Keratinocyte (primary cell): Measurements from ENCODE around the gene TRPC4AP. TPM values are rescaled to one million over a fixed set of nuclear protein-coding genes. Genes with fewer than 3 reads are reported as not detected.

ENCODE experiments used
- DNase-seq: peaks from one replicate; pipeline ENCODE4 v3.0.0-alpha.2; 2011; ENCODE audit warnings: low read depth, missing footprints, low spot score
- FAIRE-seq: peaks from 2 replicates; lab custom pipeline; 2011; peaks lifted over from hg19 to GRCh38; lab: Jason Lieb, UNC
- H2AFZ ChIP-seq: 2 replicates; pipeline ENCODE4 v1.6.0; 2012; ENCODE audit warnings: low read length, control low read depth, inconsistent platforms; ENCODE audit not compliant: control insufficient read depth
- H3K27ac ChIP-seq: 2 replicates; pipeline ENCODE4 v1.5.1; 2011; ENCODE audit warnings: low read length; ENCODE audit not compliant: control insufficient read depth, insufficient read depth
- H3K27me3 ChIP-seq: 3 replicates; pipeline ENCODE4 v1.6.0; 2011; ENCODE audit warnings: low read length; ENCODE audit not compliant: control insufficient read depth, insufficient read depth; ENCODE audit errors: extremely low read depth
- H3K36me3 ChIP-seq, 2 experiments: 2 replicates in 1 of 2; 3 replicates in 1 of 2; pipeline ENCODE4 v1.5.1; 2011; ENCODE audit warnings: low read length in 2 of 2, mild to moderate bottlenecking in 1 of 2; ENCODE audit not compliant: control insufficient read depth in 2 of 2, insufficient read depth in 2 of 2; ENCODE audit errors: extremely low read depth in 1 of 2
- H3K4me1 ChIP-seq: 3 replicates; pipeline ENCODE4 v1.5.1; 2011; ENCODE audit warnings: low read length; ENCODE audit not compliant: control insufficient read depth, insufficient read depth; ENCODE audit errors: extremely low read depth
- H3K4me2 ChIP-seq: 3 replicates; pipeline ENCODE4 v1.6.0; 2011; ENCODE audit warnings: low read depth, low read length; ENCODE audit not compliant: control insufficient read depth, insufficient read depth; ENCODE audit errors: extremely low read depth
- H3K4me3 ChIP-seq, 3 experiments: fragments of 200-600 bp in 1 of 3; sonication (generic) in 1 of 3; 2 replicates in 2 of 3; 3 replicates in 1 of 3; pipeline ENCODE4 v1.5.1; 2011 to 2016; ENCODE audit warnings: low read length in 3 of 3, mild to moderate bottlenecking in 3 of 3, control low read depth in 2 of 3, inconsistent platforms in 1 of 3, low read depth in 1 of 3, mixed read lengths in 1 of 3, mixed run types in 1 of 3, moderate library complexity in 1 of 3; ENCODE audit not compliant: control insufficient read depth in 2 of 3, insufficient read depth in 2 of 3; ENCODE audit errors: extremely low read depth in 1 of 3
- H3K79me2 ChIP-seq: 2 replicates; pipeline ENCODE4 v1.6.0; 2012; ENCODE audit warnings: low read length; ENCODE audit not compliant: control insufficient read depth, insufficient read depth
- H3K9ac ChIP-seq: 3 replicates; pipeline ENCODE4 v1.6.0; 2011; ENCODE audit warnings: low read length; ENCODE audit not compliant: control insufficient read depth, insufficient read depth; ENCODE audit errors: extremely low read depth
- H3K9me1 ChIP-seq: 3 replicates; pipeline ENCODE4 v1.6.0; 2011; ENCODE audit warnings: low read length; ENCODE audit not compliant: control insufficient read depth, insufficient read depth; ENCODE audit errors: extremely low read depth
- H3K9me3 ChIP-seq: 2 replicates; pipeline ENCODE4 v1.5.1; 2012; ENCODE audit warnings: low read depth, low read length; ENCODE audit not compliant: control insufficient read depth
- H4K20me1 ChIP-seq: 3 replicates; pipeline ENCODE4 v1.6.0; 2011; ENCODE audit warnings: low read length; ENCODE audit not compliant: control insufficient read depth, insufficient read depth; ENCODE audit errors: extremely low read depth
- EZH2 ChIP-seq: IDR thresholded peaks from one replicate; pipeline ENCODE4 v1.6.1; 2012; ENCODE audit warnings: inconsistent platforms, mild to moderate bottlenecking, low read length, moderate library complexity
- dilution Hi-C: fragments of 300-500 bp; cut with MboI; formaldehyde crosslinking; loops from one replicate; pipeline ENCODE4 v1.7.0; 2020; ENCODE audit warnings: low sequenced_read_pairs; ENCODE audit not compliant: extremely low pct_ligation_motif_present
- polyA plus RNA-seq, 5 experiments: library from polyadenylated mRNA; depleted of rRNA in 3 of 5; stranded (reverse) in 3 of 5; stranded (forward) in 1 of 5; unstranded in 1 of 5; fragments of >200 nt; gene quantifications; 1 replicate in 1 of 5; 2 replicates in 3 of 5; 3 replicates in 1 of 5; pipeline versions ENCODE4 v1.2.1 to v1.2.3, GENCODE V29; 2011 to 2012; ENCODE audit warnings: missing spikeins in 2 of 5, low read depth in 1 of 5, low replicate concordance in 1 of 5
- TF ChIP-seq, protein P1 (sequence below), 3 experiments: IDR thresholded peaks in 1 of 3; conservative IDR thresholded peaks in 1 of 3; optimal IDR thresholded peaks in 1 of 3; 2 replicates in 2 of 3; 3 replicates in 1 of 3; pipeline versions ENCODE3 to v1.5.1; 2011; ENCODE audit warnings: low read length in 3 of 3, mild to moderate bottlenecking in 3 of 3, moderate library complexity in 2 of 3, control low read depth in 1 of 3, inconsistent platforms in 1 of 3; ENCODE audit not compliant: insufficient read depth in 2 of 3; ENCODE audit errors: extremely low read depth in 1 of 3

The TRPC4AP gene
- polyA plus RNA-seq, 1 donor (not counting 4 experiments of a cell fraction or from before 2014, with no cell fraction given), result 53.9 TPM

DNA sequence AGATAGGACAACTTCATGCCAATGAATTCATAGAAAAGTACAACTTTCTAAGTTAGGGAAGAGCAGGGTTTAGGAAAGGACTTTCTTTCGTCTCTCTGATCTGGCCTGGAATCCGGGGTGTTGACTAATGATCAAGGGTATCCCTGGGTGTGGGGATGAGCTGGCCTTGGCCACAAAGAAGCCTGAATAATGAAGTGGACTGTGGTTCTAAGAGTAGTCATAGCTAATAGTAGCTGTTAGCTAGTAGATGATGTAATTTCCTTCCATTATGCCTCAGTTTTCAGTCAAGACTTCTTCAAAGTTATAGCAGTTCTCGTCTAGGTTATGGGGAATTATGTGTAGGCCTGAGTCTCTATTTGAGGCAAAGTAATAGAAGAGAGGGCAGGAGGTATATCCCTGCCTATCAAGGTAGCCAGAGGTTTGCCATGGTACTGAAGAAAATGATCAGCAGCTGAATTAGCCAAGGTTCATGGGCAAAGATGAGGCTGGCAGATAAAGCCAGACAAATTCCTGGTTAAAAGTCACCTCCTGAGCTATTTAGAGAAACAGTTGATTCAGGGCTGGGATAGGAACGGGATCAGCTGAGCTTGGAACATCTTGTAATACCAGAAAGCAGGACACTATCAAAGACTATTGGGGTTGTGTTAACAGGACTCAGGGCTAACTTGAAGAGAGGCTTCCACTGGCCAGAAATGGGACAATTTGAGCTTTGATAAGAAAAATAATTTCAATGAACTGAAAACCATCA lies 18.7 kb upstream of the TRPC4AP start:
- no peak overlapping the region for H2AFZ ChIP-seq
- no peak for DNase-seq
- dilution Hi-C loops, result no loop called here

DNA sequence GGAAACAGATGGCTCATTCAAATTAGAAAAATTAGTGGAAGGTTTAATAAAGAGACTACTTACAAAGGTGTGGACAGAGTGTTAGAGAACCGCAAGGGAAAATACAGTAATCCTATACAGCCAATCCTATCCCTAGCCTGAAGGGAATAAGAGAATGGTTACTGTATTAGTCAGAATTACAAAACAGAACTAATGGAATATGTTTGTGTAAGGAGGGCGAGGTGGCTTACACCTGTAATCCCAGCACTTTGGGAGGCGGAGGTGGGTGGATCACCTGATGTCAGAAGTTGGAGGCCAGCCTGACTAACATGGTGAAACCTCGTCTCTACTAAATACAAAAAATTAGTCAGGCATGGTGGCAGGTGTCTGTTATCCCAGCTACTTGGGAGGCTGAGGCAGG lies 16.3 kb upstream of the TRPC4AP start:
- H3K9ac ChIP-seq, result no peak overlapping the region
- no peaks in the 10 kb centered on the region for H3K36me3 ChIP-seq
- H3K4me3 ChIP-seq, result no peak overlapping the region
- TF ChIP-seq, protein P1, sequence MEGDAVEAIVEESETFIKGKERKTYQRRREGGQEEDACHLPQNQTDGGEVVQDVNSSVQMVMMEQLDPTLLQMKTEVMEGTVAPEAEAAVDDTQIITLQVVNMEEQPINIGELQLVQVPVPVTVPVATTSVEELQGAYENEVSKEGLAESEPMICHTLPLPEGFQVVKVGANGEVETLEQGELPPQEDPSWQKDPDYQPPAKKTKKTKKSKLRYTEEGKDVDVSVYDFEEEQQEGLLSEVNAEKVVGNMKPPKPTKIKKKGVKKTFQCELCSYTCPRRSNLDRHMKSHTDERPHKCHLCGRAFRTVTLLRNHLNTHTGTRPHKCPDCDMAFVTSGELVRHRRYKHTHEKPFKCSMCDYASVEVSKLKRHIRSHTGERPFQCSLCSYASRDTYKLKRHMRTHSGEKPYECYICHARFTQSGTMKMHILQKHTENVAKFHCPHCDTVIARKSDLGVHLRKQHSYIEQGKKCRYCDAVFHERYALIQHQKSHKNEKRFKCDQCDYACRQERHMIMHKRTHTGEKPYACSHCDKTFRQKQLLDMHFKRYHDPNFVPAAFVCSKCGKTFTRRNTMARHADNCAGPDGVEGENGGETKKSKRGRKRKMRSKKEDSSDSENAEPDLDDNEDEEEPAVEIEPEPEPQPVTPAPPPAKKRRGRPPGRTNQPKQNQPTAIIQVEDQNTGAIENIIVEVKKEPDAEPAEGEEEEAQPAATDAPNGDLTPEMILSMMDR (optimal IDR thresholded peaks at IDR 0.05 in 1 of 3, IDR thresholded peaks at IDR 0.05 in 1 of 3, conservative IDR thresholded peaks at IDR 0.05 in 1 of 3; ENCODE audit: extremely low read depth in 1 of 3, insufficient read depth in 2 of 3, low read length in 3 of 3), result no peak
- no peak for TF ChIP-seq EZH2
- H3K4me1 ChIP-seq, result peaks cover 22% of the 10 kb centered on the region
- H4K20me1 ChIP-seq, result no peaks in the 10 kb centered on the region
- H3K79me2 ChIP-seq, result no peaks in the 10 kb centered on the region
- DNase-seq (no peak), FAIRE-seq (no peak)
- H3K9me1 ChIP-seq, result no peaks in the 10 kb centered on the region
- dilution Hi-C loops, result no loop called here
- no peak overlapping the region for H2AFZ ChIP-seq
- H3K4me2 ChIP-seq, result peak overlapping the region; percentile 16
- peak overlapping the region; percentile 52 for H3K27ac ChIP-seq
- H3K9me3 ChIP-seq, result no peaks in the 10 kb centered on the region
- H3K27me3 ChIP-seq, result no peaks in the 10 kb centered on the region

More for the DNA sequence above, 18.7 kb upstream of the TRPC4AP start:
- no peaks in the 10 kb centered on the region for H4K20me1 ChIP-seq
- H3K9me1 ChIP-seq, result no peaks in the 10 kb centered on the region
- no peaks in the 10 kb centered on the region for H3K27me3 ChIP-seq
- H3K4me2 ChIP-seq, result no peak overlapping the region
- no peak for FAIRE-seq
- peaks cover 4 to 8% of the 10 kb centered on the region in 2 experiments for H3K36me3 ChIP-seq
- peak overlapping the region; percentile 51 for H3K27ac ChIP-seq
- H3K9ac ChIP-seq, result no peak overlapping the region
- no peak for TF ChIP-seq EZH2
- TF ChIP-seq, protein P1 (optimal IDR thresholded peaks at IDR 0.05 in 1 of 3, IDR thresholded peaks at IDR 0.05 in 1 of 3, conservative IDR thresholded peaks at IDR 0.05 in 1 of 3; ENCODE audit: extremely low read depth in 1 of 3, insufficient read depth in 2 of 3, low read length in 3 of 3), result no peak
- no peaks in the 10 kb centered on the region for H3K79me2 ChIP-seq
- no peaks in the 10 kb centered on the region for H3K9me3 ChIP-seq
- peaks cover 22% of the 10 kb centered on the region for H3K4me1 ChIP-seq
- H3K4me3 ChIP-seq, result no peak overlapping the region
